ENCODE measurements around the gene IFITM5. TPM values are rescaled to one million over a fixed set of nuclear protein-coding genes. Genes with fewer than 3 reads are reported as not detected.
"Not testable (repeated sequence)": the region's sequence is repeated elsewhere in the genome, so short reads cannot be mapped to it uniquely, and the experiment has no call there.

The IFITM5 gene
- polyA plus RNA-seq, 1 donor from 2014 or later, result not detected

DNA sequence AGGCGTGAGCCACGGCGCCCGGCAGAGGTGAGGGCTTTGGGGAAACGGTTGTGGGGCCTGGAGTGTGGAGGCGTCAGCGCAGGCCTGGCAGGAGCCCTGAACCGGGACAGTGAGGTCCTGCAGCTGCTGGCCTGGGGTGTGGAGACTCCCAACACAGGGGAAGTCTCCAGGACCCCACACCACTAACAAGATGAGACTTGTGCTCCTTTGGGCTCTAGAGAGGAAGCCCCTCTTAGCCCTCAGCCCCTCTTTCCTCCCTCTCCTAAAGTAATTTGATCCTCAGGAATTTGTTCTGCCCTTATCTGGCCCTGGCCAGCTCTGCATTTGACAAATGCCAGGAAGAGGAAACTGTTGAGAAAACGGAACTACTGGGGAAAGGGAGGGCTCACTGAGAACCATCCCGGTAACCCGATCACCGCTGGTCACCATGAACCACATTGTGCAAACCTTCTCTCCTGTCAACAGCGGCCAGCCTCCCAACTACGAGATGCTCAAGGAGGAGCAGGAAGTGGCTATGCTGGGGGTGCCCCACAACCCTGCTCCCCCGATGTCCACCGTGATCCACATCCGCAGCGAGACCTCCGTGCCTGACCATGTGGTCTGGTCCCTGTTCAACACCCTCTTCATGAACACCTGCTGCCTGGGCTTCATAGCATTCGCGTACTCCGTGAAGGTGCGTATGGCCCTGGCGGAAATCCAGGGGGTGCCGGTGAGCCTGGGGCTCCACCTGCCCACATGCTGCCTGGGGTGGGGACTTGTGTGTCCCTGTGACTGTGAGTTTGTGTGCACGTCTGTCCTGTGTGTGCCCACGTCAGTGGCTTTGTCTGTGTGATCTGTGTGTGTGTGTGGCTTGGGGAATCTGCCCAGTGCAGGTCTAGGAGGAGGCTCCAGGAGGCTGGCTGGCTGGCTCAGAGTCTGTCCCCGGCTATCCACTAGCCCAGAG lies 8.7 kb upstream of the IFITM5 start, which contains the start of gene IFITM2:
Gene IFITM2, plus strand, starts transcription at position 51 of the 943 bp plus-strand sequence. Its CDS starts 377 bp downstream, at position 428.
- not testable (repeated sequence) for H3K27ac ChIP-seq (ENCODE audit: low read length); H3K9me3 ChIP-seq (ENCODE audit: low read length); H2AFZ ChIP-seq (ENCODE audit: low read depth, low read length); H3K9ac ChIP-seq (ENCODE audit: low read length); H3K4me2 ChIP-seq (ENCODE audit: low read length); H3F3A ChIP-seq (ENCODE audit: insufficient read depth, low read length, poor library complexity, severe bottlenecking); H3K27me3 ChIP-seq (ENCODE audit: insufficient read depth, low read depth, low read length); H4K20me1 ChIP-seq (ENCODE audit: insufficient read depth); H3K4me3 ChIP-seq (ENCODE audit: low read length); H3K9me2 ChIP-seq (ENCODE audit: insufficient read depth, low read length); H3K79me2 ChIP-seq (replicated peaks; ENCODE audit: insufficient read depth, low read length); H3K36me3 ChIP-seq (ENCODE audit: insufficient read depth, low read length)

GRCh38 chr11:306645-307371 lies 7.5 kb upstream of the IFITM5 start:
- no peak overlapping the region for H3K4me3 ChIP-seq (ENCODE audit: low read length)
- no peaks in the 10 kb centered on the region for H3F3A ChIP-seq (ENCODE audit: insufficient read depth, low read length, poor library complexity, severe bottlenecking)
- no peaks in the 10 kb centered on the region for H3K9me3 ChIP-seq (ENCODE audit: low read length)
- H2AFZ ChIP-seq (ENCODE audit: low read depth, low read length), result no peak overlapping the region
- H3K4me2 ChIP-seq (ENCODE audit: low read length), result no peak overlapping the region
- no peaks in the 10 kb centered on the region for H4K20me1 ChIP-seq (ENCODE audit: insufficient read depth)
- no peaks in the 10 kb centered on the region for H3K9me2 ChIP-seq (ENCODE audit: insufficient read depth, low read length)
- H3K36me3 ChIP-seq (ENCODE audit: insufficient read depth, low read length), result no peaks in the 10 kb centered on the region
- no peak overlapping the region for H3K27ac ChIP-seq (ENCODE audit: low read length)
- H3K9ac ChIP-seq (ENCODE audit: low read length), result no peak overlapping the region
- H3K27me3 ChIP-seq (ENCODE audit: insufficient read depth, low read depth, low read length), result no peaks in the 10 kb centered on the region
- no peaks in the 10 kb centered on the region for H3K79me2 ChIP-seq (replicated peaks; ENCODE audit: insufficient read depth, low read length)
- TF ChIP-seq CTCF (IDR thresholded peaks at IDR 0.05; ENCODE audit: poor library complexity, severe bottlenecking), result no peak
- no peak for TF ChIP-seq MXI1 (conservative IDR thresholded peaks at IDR 0.05; ENCODE audit: poor library complexity, severe bottlenecking)
- no peak for TF ChIP-seq EZH2 (IDR thresholded peaks at IDR 0.05; ENCODE audit: borderline replicate concordance, insufficient read depth, low read length, poor library complexity, severe bottlenecking)
- no peak for TF ChIP-seq POLR2AphosphoS5 (IDR thresholded peaks at IDR 0.05)
- TF ChIP-seq, protein P1, sequence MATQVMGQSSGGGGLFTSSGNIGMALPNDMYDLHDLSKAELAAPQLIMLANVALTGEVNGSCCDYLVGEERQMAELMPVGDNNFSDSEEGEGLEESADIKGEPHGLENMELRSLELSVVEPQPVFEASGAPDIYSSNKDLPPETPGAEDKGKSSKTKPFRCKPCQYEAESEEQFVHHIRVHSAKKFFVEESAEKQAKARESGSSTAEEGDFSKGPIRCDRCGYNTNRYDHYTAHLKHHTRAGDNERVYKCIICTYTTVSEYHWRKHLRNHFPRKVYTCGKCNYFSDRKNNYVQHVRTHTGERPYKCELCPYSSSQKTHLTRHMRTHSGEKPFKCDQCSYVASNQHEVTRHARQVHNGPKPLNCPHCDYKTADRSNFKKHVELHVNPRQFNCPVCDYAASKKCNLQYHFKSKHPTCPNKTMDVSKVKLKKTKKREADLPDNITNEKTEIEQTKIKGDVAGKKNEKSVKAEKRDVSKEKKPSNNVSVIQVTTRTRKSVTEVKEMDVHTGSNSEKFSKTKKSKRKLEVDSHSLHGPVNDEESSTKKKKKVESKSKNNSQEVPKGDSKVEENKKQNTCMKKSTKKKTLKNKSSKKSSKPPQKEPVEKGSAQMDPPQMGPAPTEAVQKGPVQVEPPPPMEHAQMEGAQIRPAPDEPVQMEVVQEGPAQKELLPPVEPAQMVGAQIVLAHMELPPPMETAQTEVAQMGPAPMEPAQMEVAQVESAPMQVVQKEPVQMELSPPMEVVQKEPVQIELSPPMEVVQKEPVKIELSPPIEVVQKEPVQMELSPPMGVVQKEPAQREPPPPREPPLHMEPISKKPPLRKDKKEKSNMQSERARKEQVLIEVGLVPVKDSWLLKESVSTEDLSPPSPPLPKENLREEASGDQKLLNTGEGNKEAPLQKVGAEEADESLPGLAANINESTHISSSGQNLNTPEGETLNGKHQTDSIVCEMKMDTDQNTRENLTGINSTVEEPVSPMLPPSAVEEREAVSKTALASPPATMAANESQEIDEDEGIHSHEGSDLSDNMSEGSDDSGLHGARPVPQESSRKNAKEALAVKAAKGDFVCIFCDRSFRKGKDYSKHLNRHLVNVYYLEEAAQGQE (IDR thresholded peaks at IDR 0.05; ENCODE audit: borderline replicate concordance), result no peak
- TF ChIP-seq SMC3 (conservative IDR thresholded peaks at IDR 0.05; ENCODE audit: poor library complexity), result no peak
- TF ChIP-seq RAD21 (conservative IDR thresholded peaks at IDR 0.05), result no peak
- no peak for TF ChIP-seq EP300 (conservative IDR thresholded peaks at IDR 0.05; ENCODE audit: poor library complexity, severe bottlenecking)
- TF ChIP-seq TAF1 (IDR thresholded peaks at IDR 0.05; ENCODE audit: low read depth), result no peak
